SU-DHL-6 (cell line): Measurements from ENCODE around the gene LRBA.

ENCODE experiments used
- CTCF ChIP-seq: fragments of 200-600 bp; sonication (generic); IDR thresholded peaks from one replicate; pipeline ENCODE4 v1.5.1; 2017; ENCODE audit warnings: antibody characterized with exemption, mild to moderate bottlenecking, low read length, moderate library complexity; ENCODE audit not compliant: insufficient read depth, poor library complexity, severe bottlenecking
- EZH2phosphoT487 ChIP-seq: fragments of 200-600 bp; sonication (generic), shearing (Covaris generic); conservative IDR thresholded peaks from 2 replicates; pipeline ENCODE4 v1.6.1; 2018; ENCODE audit warnings: mild to moderate bottlenecking, antibody characterized with exemption, low read length, moderate library complexity, mixed read lengths

GRCh38 chr4:150940123-150940522, 75.0 kb downstream of the LRBA start:
- no peak for TF ChIP-seq CTCF
- no peak for TF ChIP-seq EZH2phosphoT487
